SK-MEL-5 (cell line): Measurements from ENCODE around the gene NR3C2. TPM values are rescaled to one million over a fixed set of nuclear protein-coding genes. Genes with fewer than 3 reads are reported as not detected.

Experiments used
- DNase-seq: peaks from one replicate; pipeline ENCODE4 v3.0.0-alpha.2; 2016; ENCODE audit warnings: low read depth, low spot score
- in situ Hi-C: cut with HindIII; loops from 2 replicates; pipeline ENCODE4 v1.10.0; 2016; ENCODE audit warnings: low sequenced_read_pairs, high pct_unique_total_duplicates, low pct_unique_long_range_greater_than_20kb
- total RNA-seq: library from RNA; depleted of rRNA; stranded (reverse); fragments of >200 nt; shearing (Covaris generic); gene quantifications from 2 replicates; pipeline ENCODE4 v1.2.3, GENCODE V29; 2014

Gene NR3C2
- total RNA-seq, 1 experiment from 2014 or later = 0.32 TPM

- no peak for DNase-seq
- in situ Hi-C loops = no loop called here
Measured at GRCh38 chr4:148293571-148293970, 148.6 kb downstream of the NR3C2 start.

- DNase-seq = no peak
- in situ Hi-C loops = no loop called here
Measured at GRCh38 chr4:148292686-148293085, 149.5 kb downstream of the NR3C2 start.

DNA sequence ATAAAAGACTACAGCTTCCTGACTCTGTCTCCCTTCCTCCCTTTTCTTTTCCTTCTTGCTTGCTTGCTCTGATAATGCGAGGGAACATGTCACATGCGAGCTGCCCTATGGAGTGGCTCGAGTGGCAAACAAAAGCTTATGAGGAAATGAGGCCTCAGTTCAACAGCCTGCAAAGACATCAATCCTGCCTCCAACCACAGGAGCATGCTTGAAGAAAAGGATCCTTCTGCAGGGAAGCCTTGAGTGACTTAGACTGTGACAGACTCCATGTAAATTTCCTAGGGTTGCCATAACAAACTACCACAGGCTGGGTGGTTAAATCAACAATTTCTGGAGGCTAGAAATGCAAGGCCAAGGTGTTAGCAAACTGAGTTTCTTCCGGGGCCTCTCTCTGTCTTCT is 152.5 kb downstream of the NR3C2 start:
- in situ Hi-C loops = no loop called here
- DNase-seq = no peak

DNA sequence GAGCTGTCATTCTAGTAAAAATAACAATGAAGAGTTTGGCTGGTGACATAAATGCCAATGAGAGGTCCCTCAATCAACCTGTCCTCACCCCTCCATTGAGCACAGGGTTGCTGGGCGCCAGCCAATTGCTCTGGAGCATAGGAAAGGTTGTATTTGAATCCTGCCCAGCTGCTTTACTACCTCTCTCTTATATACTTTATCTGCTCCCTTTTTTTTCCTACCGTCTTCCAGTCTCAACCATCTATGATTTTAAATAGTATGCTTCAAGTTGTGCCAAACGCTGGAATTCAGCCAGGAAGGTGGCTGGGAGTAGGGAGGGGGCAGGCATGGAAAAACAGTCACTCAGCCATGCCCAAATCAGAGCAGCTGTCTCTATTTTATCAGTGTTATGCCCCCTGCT is 153.8 kb downstream of the NR3C2 start:
- in situ Hi-C loops = no loop called here
- no peak for DNase-seq

DNA sequence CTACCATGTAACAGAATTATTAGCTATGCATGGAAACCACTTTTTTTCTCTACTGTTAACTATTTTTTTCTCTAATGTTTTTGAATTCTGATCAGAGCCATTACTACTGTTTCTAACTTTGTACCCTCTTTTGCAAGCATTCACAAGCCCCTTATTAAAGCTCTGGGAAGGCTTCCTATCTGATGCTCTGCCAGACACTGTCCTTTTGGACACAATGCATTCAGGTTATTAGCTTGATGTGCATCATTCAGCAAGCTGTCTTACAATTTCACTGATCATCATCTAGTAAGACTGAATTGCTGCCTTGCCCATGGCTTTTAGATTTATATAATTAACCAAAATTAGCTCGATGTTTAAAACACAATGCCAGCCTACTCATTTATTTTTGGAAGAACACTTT is 155.1 kb downstream of the NR3C2 start:
- DNase-seq = no peak
- in situ Hi-C loops = no loop called here

- in situ Hi-C loops = no loop called here
- no peak for DNase-seq
Measured at GRCh38 chr4:148286012-148286411, 156.2 kb downstream of the NR3C2 start.

DNA sequence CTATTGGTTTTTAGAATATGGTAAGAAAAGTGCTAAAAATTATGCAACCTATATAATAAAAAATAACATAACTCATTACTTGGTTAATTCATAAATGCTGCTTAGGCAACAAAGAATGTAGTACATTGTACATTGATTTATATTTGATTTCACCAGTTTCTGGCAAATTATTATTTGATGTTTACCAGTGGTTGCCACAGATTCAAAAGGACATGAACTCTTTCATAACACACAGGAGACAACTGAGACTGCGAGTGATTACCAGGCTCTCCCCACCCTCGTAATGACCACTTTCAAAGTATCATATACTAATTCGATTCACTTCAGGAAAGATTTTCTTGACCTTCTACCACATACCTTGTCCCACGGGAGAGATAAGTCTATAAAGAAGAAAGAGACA is 158.5 kb downstream of the NR3C2 start:
- no peak for DNase-seq
- in situ Hi-C loops = no loop called here

DNA sequence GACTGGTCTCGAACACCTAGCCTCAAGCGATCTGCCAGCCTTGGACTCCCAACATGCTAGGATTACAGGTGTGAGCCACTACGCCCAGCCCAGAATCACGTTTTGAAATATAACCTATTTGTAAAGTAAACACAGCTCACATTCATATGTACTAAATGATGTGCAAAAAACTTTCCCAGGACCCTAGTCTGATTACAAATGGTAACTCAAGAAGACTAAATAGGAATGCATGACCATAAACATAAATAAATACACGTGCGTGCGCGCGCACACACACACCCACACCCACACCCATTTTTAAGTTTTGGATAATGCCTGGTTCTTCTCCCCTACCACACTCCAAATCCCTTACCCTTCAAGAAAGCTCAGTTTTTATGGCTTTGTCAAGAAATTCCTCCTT is 163.9 kb downstream of the NR3C2 start:
- in situ Hi-C loops = no loop called here
- DNase-seq = no peak

- in situ Hi-C loops = no loop called here
- no peak for DNase-seq
Measured at GRCh38 chr4:148275266-148275665, 166.9 kb downstream of the NR3C2 start.

- DNase-seq = no peak
- in situ Hi-C loops = no loop called here
Measured at GRCh38 chr4:148273501-148273986, 168.7 kb downstream of the NR3C2 start.

- DNase-seq = no peak
- in situ Hi-C loops = no loop called here
Measured at GRCh38 chr4:148271166-148271565, 171.0 kb downstream of the NR3C2 start.

- in situ Hi-C loops = no loop called here
Measured at GRCh38 chr4:148270630-148271029, 171.6 kb downstream of the NR3C2 start.

GRCh38 chr4:148268835-148269234 is 173.4 kb downstream of the NR3C2 start:
- no peak for DNase-seq
- in situ Hi-C loops = no loop called here

More at GRCh38 chr4:148270630-148271029, 171.6 kb downstream of the NR3C2 start:
- DNase-seq = no peak

- in situ Hi-C loops = no loop called here
- no peak for DNase-seq
Measured at GRCh38 chr4:148266921-148267320, 175.3 kb downstream of the NR3C2 start.

GRCh38 chr4:148266240-148266639 is 176.0 kb downstream of the NR3C2 start:
- in situ Hi-C loops = no loop called here

DNA sequence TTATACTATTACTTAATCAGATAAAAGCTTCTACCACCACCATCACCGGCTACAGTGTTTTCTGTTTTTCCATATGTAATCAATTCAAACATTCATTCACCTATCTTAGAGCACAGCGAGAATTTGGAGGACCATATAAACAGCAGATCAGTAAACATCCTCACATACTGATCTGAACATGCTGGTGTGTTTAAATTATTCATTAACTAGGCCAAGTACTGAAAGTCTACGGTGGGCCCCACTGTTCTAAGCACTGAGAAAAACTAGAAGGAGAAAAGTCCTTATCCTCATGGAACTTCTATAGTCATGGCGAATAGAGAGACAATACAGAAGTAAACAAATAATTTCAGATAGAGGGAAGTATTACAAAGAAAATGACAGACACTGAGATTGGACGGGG is 176.6 kb downstream of the NR3C2 start:
- in situ Hi-C loops = no loop called here
- no peak for DNase-seq

More at GRCh38 chr4:148266240-148266639, 176.0 kb downstream of the NR3C2 start:
- no peak for DNase-seq

GRCh38 chr4:148263802-148264201 is 178.4 kb downstream of the NR3C2 start:
- DNase-seq = no peak
- in situ Hi-C loops = no loop called here

DNA sequence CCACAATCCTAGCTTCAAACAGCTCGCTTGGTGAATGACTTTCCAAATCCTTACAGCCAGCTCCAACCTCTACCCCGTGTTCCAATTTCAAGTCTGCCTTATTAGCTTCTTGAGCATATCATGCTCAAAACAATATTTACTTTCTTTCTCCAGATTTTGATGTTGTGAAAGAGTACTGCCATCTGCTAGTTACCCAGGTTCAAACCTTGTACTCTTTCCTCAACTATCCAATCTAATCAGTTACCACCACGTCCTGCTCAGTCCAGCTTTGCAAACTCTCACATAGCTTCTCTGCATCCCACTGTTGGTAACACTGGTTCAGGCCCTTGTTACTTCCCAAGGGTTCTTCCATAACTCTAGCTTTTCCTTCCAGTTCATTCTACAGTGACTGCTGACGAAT is 179.1 kb downstream of the NR3C2 start:
- DNase-seq = no peak
- in situ Hi-C loops = no loop called here

DNA sequence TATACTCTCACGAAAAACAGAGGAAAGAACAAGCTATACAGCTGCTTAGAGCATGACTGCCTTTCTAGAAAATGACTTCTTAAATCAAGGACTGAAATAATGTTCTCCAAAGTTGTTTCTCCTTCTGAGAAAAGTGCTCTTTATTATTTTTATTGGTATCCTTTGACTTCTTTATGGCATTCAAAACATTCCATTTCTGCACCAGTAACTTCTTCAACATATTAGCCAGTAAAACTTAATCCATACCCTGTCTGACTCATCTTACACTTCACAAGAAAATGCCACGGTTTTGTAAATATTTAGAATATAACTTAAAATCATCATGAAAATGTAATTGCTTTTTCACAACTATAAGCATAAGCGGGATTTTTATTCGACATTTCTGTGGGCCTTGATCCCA is 180.4 kb downstream of the NR3C2 start:
- in situ Hi-C loops = no loop called here

DNA sequence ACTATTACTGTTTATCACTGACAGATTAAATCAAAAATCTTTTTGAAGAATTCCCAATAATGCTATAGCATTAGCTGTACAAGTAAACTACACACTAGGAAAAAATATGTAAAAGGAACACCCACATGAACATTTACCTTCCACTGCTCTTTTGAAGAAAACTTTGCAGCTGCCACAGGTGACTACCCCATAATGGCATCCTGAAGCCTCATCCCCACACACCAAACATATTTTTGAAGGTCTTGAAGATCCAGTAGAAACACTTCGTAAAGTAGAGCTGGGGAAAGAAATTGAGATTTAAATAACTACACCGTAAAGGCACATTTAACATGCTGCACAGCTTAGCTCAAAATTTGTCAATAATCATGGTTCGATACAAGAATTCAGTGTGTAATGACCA is 182.4 kb downstream of the NR3C2 start:
- in situ Hi-C loops = no loop called here
- no peak for DNase-seq

More for the DNA sequence above, 180.4 kb downstream of the NR3C2 start:
- no peak for DNase-seq
